IMR-90 (cell line): Measurements from ENCODE around the gene UPK1B. TPM values are rescaled to one million over a fixed set of nuclear protein-coding genes. Genes with fewer than 3 reads are reported as not detected.

ENCODE experiments used
- ATAC-seq: fragments of 200-7000 bp; cut with Tn5 transposase; 2 replicates; pipeline ENCODE4 v1.9.1; 2020; ENCODE audit warnings: low read depth, mild to moderate bottlenecking, moderate library complexity
- BruUV-seq: library from RNA; stranded (reverse); fragments of 400-500 nt; replicated peaks from 2 replicates; lab custom pipeline; 2021; lab: Mats Ljungman, UMichigan
- CTCF ChIA-PET: fragments of 300-600 bp; formaldehyde crosslinking; extraction: SDS; loops from one replicate; lab custom pipeline; 2021; ENCODE audit warnings: antibody characterized with exemption; lab: Yijun Ruan, JAX
- POLR2A ChIA-PET: fragments of 300-600 bp; sonication (Branson Sonifier 250); formaldehyde crosslinking; loops from one replicate; lab custom pipeline; 2022; ENCODE audit warnings: antibody characterized with exemption; ENCODE audit not compliant: unreplicated experiment; lab: Charles Lee
- DNase-seq: peaks from one replicate; pipeline ENCODE4 v3.0.0; 2013
- H2AFZ ChIP-seq: replicated peaks from 2 replicates; pipeline ENCODE3; 2013; ENCODE audit warnings: low read length, mild to moderate bottlenecking; ENCODE audit not compliant: poor library complexity
- H2AK5ac ChIP-seq: 2 replicates; pipeline ENCODE4 v1.6.1; 2013; ENCODE audit warnings: low read depth, low read length, inconsistent platforms
- H2AK9ac ChIP-seq: replicated peaks from 2 replicates; pipeline ENCODE3; 2013; ENCODE audit warnings: mild to moderate bottlenecking, low read depth, low read length, moderate library complexity; ENCODE audit not compliant: poor library complexity
- H2BK120ac ChIP-seq: 2 replicates; pipeline ENCODE4 v1.6.1; 2013; ENCODE audit warnings: low read depth, low read length, inconsistent platforms
- H2BK15ac ChIP-seq: 3 replicates; pipeline ENCODE4 v1.6.1; 2013; ENCODE audit warnings: low read depth, low read length, inconsistent platforms
- H2BK20ac ChIP-seq: 2 replicates; pipeline ENCODE4 v1.6.1; 2013; ENCODE audit warnings: low read depth, mild to moderate bottlenecking, inconsistent platforms, low read length, moderate library complexity
- H2BK5ac ChIP-seq: 2 replicates; pipeline ENCODE4 v1.6.1; 2013; ENCODE audit warnings: mild to moderate bottlenecking, low read depth, low read length, inconsistent platforms; ENCODE audit not compliant: poor library complexity, severe bottlenecking
- H3K14ac ChIP-seq: replicated peaks from 2 replicates; pipeline ENCODE4 v1.6.1; 2013; ENCODE audit warnings: low read depth, low read length, inconsistent platforms
- H3K18ac ChIP-seq: 2 replicates; pipeline ENCODE4 v1.6.1; 2013; ENCODE audit warnings: low read depth, low read length, control low read depth
- H3K23ac ChIP-seq: 2 replicates; pipeline ENCODE4 v1.6.1; 2013; ENCODE audit warnings: low read depth, low read length, inconsistent platforms
- H3K27ac ChIP-seq: 2 replicates; pipeline ENCODE4 v1.5.1; 2013; ENCODE audit warnings: mild to moderate bottlenecking, control low read depth, low read length; ENCODE audit not compliant: insufficient read depth
- H3K27me3 ChIP-seq: 2 replicates; pipeline ENCODE4 v1.6.1; 2013; ENCODE audit warnings: low read length; ENCODE audit not compliant: control insufficient read depth, insufficient read depth
- H3K36me3 ChIP-seq: 2 replicates; pipeline ENCODE4 v1.6.1; 2013; ENCODE audit warnings: low read length, mixed read lengths; ENCODE audit not compliant: control insufficient read depth, insufficient read depth
- H3K4ac ChIP-seq: 2 replicates; pipeline ENCODE4 v1.6.1; 2013; ENCODE audit warnings: low read depth, low read length, inconsistent platforms
- H3K4me1 ChIP-seq: 2 replicates; pipeline ENCODE4 v1.6.1; 2013; ENCODE audit warnings: low read length, mixed read lengths; ENCODE audit not compliant: control insufficient read depth, insufficient read depth
- H3K4me2 ChIP-seq: 2 replicates; pipeline ENCODE4 v1.6.1; 2013; ENCODE audit warnings: low read depth, mild to moderate bottlenecking, control low read depth, low read length, moderate library complexity
- H3K4me3 ChIP-seq: 2 replicates; pipeline ENCODE4 v1.5.1; 2013; ENCODE audit warnings: low read depth, mild to moderate bottlenecking, control low read depth, low read length, moderate library complexity; ENCODE audit not compliant: insufficient read depth
- H3K56ac ChIP-seq: 2 replicates; pipeline ENCODE4 v1.6.1; 2013; ENCODE audit warnings: low read length, inconsistent platforms; ENCODE audit not compliant: insufficient read depth; ENCODE audit errors: extremely low read depth
- H3K79me1 ChIP-seq, 2 experiments: 2 replicates each; pipeline ENCODE4 v1.6.1; 2013; ENCODE audit warnings: low read length in 2 of 2, inconsistent platforms in 1 of 2, low read depth in 1 of 2
- H3K9ac ChIP-seq: 2 replicates; pipeline ENCODE4 v1.6.1; 2013; ENCODE audit warnings: low read depth, low read length, control low read depth
- H3K9me1 ChIP-seq: 2 replicates; pipeline ENCODE4 v1.6.1; 2013; ENCODE audit warnings: low read length, inconsistent platforms; ENCODE audit not compliant: insufficient read depth
- H3K9me3 ChIP-seq: 2 replicates; pipeline ENCODE4 v1.6.1; 2013; ENCODE audit warnings: low read length; ENCODE audit not compliant: control insufficient read depth, insufficient read depth
- H4K20me1 ChIP-seq: 2 replicates; pipeline ENCODE4 v1.6.1; 2013; ENCODE audit warnings: low read length, inconsistent platforms; ENCODE audit not compliant: insufficient read depth
- H4K5ac ChIP-seq: 2 replicates; pipeline ENCODE4 v1.6.1; 2013; ENCODE audit warnings: mild to moderate bottlenecking, low read depth, low read length, control low read depth
- H4K8ac ChIP-seq, 2 experiments: 2 replicates each; pipeline ENCODE4 v1.6.1; 2013; ENCODE audit warnings: low read depth in 2 of 2, low read length in 2 of 2, control low read depth in 1 of 2, inconsistent platforms in 1 of 2
- H4K91ac ChIP-seq: 2 replicates; pipeline ENCODE4 v1.6.1; 2013; ENCODE audit warnings: low read depth, low read length, inconsistent platforms; ENCODE audit not compliant: insufficient read depth
- BHLHE40 ChIP-seq: fragments of 150-350 bp; IDR thresholded peaks from 2 replicates; pipeline ENCODE4 v1.6.1; 2016; ENCODE audit warnings: mild to moderate bottlenecking, low read depth, low read length
- MXI1 ChIP-seq: IDR thresholded peaks from 2 replicates; pipeline ENCODE4 v1.6.1; 2012; ENCODE audit warnings: low read depth, mild to moderate bottlenecking, low read length, moderate library complexity, borderline replicate concordance
- POLR2A ChIP-seq: IDR thresholded peaks from 2 replicates; pipeline ENCODE4 v1.6.1; 2012; ENCODE audit warnings: mild to moderate bottlenecking, low read depth, low read length
- RAD21 ChIP-seq: IDR thresholded peaks from 2 replicates; pipeline ENCODE4 v1.6.1; 2012; ENCODE audit warnings: low read length, improper control_type of control experiment
- RCOR1 ChIP-seq: IDR thresholded peaks from 2 replicates; pipeline ENCODE4 v1.6.1; 2012; ENCODE audit warnings: mild to moderate bottlenecking, low read length, improper control_type of control experiment; ENCODE audit not compliant: insufficient replicate concordance
- WGBS, 2 experiments: methylation state at CpG; one replicate each; pipeline versions ENCODE4 v1.1.5 to v1.1.7; 2013; ENCODE audit warnings: missing lambda C conversion rate in 2 of 2; ENCODE audit not compliant: insufficient read length in 1 of 2; ENCODE audit errors: extremely low coverage in 2 of 2; 5-methylcytosine and 5-hydroxymethylcytosine counted together
- dilution Hi-C: fragments of 300-500 bp; cut with HindIII; formaldehyde crosslinking; loops from one replicate; pipeline ENCODE4 v1.14.3; 2018; ENCODE audit warnings: low sequenced_read_pairs; ENCODE audit not compliant: unreplicated experiment
- in situ Hi-C: fragments of 300-500 bp; cut with MboI; formaldehyde crosslinking; loops from 3 replicates; pipeline ENCODE4 v1.14.3; 2019; ENCODE audit warnings: low sequenced_read_pairs, inconsistent platforms, mixed read lengths
- intact Hi-C: fragments of 100-400 bp; cut with micrococcal nuclease; formaldehyde crosslinking; loops from 2 replicates; pipeline ENCODE4 v1.10.0; 2022
- polyA plus RNA-seq, 3 experiments: library from polyadenylated mRNA; depleted of rRNA; stranded (reverse); fragments of >200 nt; gene quantifications; 2 replicates each; pipeline ENCODE4 v1.2.3, GENCODE V29; 2012; ENCODE audit warnings: low replicate concordance in 1 of 3
- total RNA-seq: library from RNA; depleted of rRNA; stranded (reverse); fragments of >200 nt; gene quantifications from 2 replicates; pipeline ENCODE4 v1.2.3, GENCODE V29; 2012
- TF ChIP-seq, protein P1 (sequence below): fragments of 150-350 bp; IDR thresholded peaks from 2 replicates; pipeline ENCODE4 v1.6.1; 2017; ENCODE audit warnings: mild to moderate bottlenecking, antibody characterized with exemption, low read length, low read depth

UPK1B gene
- total and polyA plus RNA-seq, 2 of the 4 experiments (the other 2 are of a cell fraction): 0.36 to 0.55 TPM

DNA sequence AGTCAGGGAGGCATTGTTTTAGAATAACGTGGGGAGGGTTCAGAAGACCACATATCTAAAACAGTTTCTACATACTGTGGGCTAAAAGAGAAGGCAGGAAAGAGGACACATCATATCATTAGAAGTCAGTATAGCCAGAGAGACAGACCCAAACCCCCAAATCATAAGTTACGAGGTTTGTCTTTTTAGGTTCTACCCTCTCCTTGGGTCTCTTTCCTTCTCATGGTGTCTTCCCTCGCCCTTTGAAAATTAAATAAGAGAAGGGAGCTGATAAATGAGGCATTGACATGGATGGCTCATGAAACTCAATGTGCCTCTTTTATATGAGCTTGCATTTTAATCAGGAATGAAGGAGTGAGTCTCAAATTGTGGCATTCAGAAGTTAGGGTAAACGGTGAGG lies 3.4 kb downstream of the UPK1B start:
- BruUV-seq: no TSS peak
- TF ChIP-seq BHLHE40 (no peak), RAD21 (no peak), RCOR1 (no peak), POLR2A (no peak), MXI1 (no peak)
- TF ChIP-seq, protein P1, sequence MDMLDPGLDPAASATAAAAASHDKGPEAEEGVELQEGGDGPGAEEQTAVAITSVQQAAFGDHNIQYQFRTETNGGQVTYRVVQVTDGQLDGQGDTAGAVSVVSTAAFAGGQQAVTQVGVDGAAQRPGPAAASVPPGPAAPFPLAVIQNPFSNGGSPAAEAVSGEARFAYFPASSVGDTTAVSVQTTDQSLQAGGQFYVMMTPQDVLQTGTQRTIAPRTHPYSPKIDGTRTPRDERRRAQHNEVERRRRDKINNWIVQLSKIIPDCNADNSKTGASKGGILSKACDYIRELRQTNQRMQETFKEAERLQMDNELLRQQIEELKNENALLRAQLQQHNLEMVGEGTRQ: no peak
- H2AK9ac ChIP-seq: no peak overlapping the region
- peak overlapping the region; percentile 37; the same call in 1 of the 2 replicates for H3K14ac ChIP-seq
- peak overlapping the region; percentile 15; the same call in 1 of the 2 replicates for H4K91ac ChIP-seq
- peak overlapping the region; percentile 19; the same call in 1 of the 3 replicates for H2BK15ac ChIP-seq
- no peak overlapping the region for H3K27ac ChIP-seq
- H2BK5ac ChIP-seq: peak overlapping the region; percentile 3
- H4K20me1 ChIP-seq: no peaks in the 10 kb centered on the region
- H3K18ac ChIP-seq: peak overlapping the region; percentile 13; the same call in 1 of the 2 replicates
- no peak overlapping the region for H4K8ac ChIP-seq
- ATAC-seq (no peak), DNase-seq (no peak)
- no peak overlapping the region for H2AK5ac ChIP-seq
- no peak overlapping the region for H3K4me3 ChIP-seq
- 0 out of 2 replicates have a peak, but pooled peaks cover 2% of the 10 kb centered on the region for H3K9me1 ChIP-seq
- H3K36me3 ChIP-seq: no peaks in the 10 kb centered on the region
- no peak overlapping the region for H3K23ac ChIP-seq
- H2BK20ac ChIP-seq: no peak overlapping the region
- H3K56ac ChIP-seq: no peak overlapping the region
- H4K5ac ChIP-seq: peak overlapping the region; percentile 60; the same call in 1 of the 2 replicates
- H3K9me3 ChIP-seq: no peaks in the 10 kb centered on the region
- H3K4me1 ChIP-seq: peaks cover 6% of the 10 kb centered on the region; the same call in 1 of the 2 replicates
- H3K4me2 ChIP-seq: no peak overlapping the region
- H2BK120ac ChIP-seq: 0 out of 2 replicates have a peak overlapping the region, but pooled peaks have one; percentile 16
- H3K79me1 ChIP-seq: no peaks in the 10 kb centered on the region
- intact Hi-C loops (no loop called here), dilution Hi-C loops (no loop called here), in situ Hi-C loops (no loop called here)
- H3K27me3 ChIP-seq: no peaks in the 10 kb centered on the region
- no CpG with 5 or more reads among the region's 4 CpGs for WGBS, 2 experiments
- no peak overlapping the region for H2AFZ ChIP-seq
- H3K4ac ChIP-seq: no peak overlapping the region
- POLR2A ChIA-PET: no interaction called here
- H3K9ac ChIP-seq: no peak overlapping the region
- CTCF ChIA-PET: no interaction called here
